ENCODE results near the gene NCK2.

NCK2 gene

GRCh38 chr2:105840933-105841332 is 96.2 kb downstream of the NCK2 start:
- FAIRE-seq (peak; percentile 26), DNase-seq (ENCODE audit: insufficient read length, low spot score) (no peak)

DNA sequence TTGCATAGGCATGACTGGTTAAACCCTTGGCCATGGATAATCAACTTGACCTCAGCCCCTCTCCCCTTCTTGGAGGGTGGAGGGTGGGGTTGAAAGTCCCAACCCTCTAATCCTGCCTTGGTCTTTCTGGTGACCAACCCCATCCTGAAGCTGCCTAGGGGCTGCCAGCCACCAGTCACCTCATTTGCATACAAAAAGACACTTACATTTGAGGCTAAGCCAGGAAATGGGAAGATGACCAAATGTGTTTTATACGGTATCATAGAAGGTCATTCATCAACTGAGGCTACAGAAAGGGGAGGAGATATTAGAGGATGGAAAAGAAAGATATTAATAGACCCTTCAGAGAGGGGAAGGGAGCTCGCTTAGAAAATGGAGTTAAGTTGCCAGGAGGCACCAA is 96.8 kb downstream of the NCK2 start:
- peak; percentile 11 for FAIRE-seq
- no peak for DNase-seq (ENCODE audit: insufficient read length, low spot score)

DNA sequence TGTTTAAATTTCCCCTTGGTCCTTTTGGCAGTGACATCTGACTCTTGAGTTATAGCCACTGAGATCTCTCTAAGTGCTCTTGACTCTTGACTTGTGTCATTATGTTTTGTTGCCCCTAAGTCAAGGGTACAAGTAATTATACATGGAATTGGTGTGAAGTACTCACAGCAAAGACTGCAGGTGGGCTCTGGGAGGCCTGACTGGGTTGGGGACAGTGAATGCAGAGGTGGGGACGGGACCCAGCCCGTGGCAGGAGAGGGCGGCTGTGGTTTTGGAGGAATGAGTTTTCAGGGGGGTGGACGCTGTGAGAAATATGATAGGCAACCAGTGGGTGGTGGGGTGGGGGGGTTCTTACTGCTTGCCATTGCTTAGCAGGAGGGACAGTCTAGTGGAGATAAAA is 97.8 kb downstream of the NCK2 start:
- FAIRE-seq (no peak), DNase-seq (ENCODE audit: insufficient read length, low spot score) (no peak)

DNA sequence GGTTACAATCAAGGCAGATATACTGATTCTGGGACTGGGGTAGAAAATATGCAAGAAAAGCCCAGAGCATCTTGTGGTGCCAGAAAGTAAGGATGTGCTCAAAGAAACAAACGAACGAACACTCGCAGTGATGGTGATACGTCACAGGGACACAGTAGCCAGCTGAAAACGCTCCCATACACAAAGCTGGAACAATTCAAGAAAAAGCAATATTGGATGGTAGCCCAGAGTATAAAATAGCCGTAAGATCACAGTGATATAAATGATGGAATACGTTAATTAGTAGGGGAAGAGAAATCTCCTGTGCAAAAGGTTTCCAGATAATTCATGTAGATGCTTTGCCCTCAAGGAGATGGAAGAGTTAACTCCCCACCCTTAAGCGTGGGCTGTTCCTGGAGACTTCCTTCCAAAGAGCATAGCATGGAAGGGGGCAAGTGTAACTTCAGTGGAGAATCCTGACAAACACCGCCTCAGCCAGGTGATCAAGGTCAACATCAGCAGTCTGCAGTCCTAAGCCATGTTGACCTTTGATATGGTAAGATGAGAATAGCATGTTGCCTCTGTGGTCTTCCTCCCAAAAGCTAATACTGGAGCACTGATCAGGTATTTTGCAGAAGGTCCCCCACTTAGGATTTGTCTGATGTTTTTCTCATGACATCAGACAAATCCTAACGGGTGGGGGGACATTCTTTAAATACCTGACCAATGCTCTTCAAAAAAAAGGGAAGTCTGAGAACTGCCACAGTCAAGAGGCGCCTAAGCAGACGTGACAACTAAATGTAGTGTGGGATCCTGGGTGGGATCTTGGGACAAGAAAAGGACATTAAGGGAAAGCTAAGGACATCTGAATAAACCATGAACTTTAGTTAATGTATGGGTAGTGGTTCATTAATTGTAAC is 99.0 kb downstream of the NCK2 start:
- FAIRE-seq (no peak), DNase-seq (ENCODE audit: insufficient read length, low spot score) (no peak)

GRCh38 chr2:105845976-105846375 is 101.3 kb downstream of the NCK2 start:
- FAIRE-seq = no peak
- DNase-seq (ENCODE audit: insufficient read length, low spot score) = no peak

GRCh38 chr2:105847056-105847455 is 102.3 kb downstream of the NCK2 start:
- no peak for FAIRE-seq
- DNase-seq (ENCODE audit: insufficient read length, low spot score) = no peak

DNA sequence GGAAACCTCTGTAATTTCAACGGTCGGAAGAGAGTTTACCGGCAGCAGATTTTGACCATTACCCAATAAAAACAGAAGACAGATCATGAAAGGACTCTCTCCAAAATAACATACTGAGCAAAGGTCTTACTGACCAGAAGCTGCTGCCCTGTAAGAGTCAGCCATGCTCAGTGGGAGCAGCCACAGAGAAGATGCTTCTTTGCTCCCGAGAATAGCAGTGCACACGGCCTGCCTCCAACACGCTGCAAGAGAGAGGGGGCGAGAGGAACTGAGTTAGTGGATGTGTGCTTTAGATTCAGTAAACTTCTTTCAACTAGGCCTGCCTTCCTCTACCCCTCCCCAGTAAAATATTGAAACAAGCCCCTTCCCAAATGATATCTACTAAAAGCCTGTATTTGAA is 103.7 kb downstream of the NCK2 start:
- no peak for FAIRE-seq
- DNase-seq (ENCODE audit: insufficient read length, low spot score) = no peak

DNA sequence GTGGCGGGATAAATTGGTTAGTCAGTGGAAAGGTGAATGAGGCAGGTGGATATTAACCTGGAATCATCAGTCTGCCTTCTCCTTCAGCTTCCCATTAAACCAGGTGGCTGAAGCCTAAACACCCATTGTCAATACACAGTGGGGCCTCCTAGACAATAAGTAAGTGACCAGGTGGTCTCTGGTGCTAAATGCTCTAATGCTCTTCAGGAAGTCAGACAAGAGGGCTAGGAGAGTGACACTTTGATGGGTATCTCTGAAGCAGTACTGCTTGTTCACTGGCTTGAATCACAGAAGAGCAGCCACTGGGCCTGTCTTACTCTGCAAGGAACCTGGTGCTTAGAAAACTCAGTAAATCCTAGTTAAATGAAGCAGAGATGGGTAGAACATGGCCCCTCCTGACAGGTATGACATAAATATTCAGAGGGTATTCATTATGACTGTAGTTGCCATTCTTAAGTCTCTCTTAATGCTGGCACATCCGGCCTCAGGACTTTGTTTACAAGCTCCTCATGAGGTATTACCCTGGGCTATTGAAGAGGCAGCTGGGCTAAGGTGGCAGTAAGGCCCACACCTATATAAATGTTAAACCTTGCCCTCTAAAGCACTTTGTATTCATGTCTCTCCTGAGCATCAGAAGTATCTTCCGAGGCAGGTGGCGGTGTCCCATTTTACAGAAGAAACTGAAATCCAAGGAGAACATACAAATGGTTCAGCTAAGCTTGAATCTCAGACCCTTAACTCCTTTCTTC is 104.9 kb downstream of the NCK2 start:
- no peak for DNase-seq (ENCODE audit: insufficient read length, low spot score)
- no peak for FAIRE-seq

- FAIRE-seq (no peak), DNase-seq (ENCODE audit: insufficient read length, low spot score) (no peak)
Measured at GRCh38 chr2:105852066-105852465, 107.4 kb downstream of the NCK2 start.

GRCh38 chr2:105853354-105854088 is 108.8 kb downstream of the NCK2 start:
- DNase-seq (ENCODE audit: insufficient read length, low spot score) = no peak
- no peak for FAIRE-seq

DNA sequence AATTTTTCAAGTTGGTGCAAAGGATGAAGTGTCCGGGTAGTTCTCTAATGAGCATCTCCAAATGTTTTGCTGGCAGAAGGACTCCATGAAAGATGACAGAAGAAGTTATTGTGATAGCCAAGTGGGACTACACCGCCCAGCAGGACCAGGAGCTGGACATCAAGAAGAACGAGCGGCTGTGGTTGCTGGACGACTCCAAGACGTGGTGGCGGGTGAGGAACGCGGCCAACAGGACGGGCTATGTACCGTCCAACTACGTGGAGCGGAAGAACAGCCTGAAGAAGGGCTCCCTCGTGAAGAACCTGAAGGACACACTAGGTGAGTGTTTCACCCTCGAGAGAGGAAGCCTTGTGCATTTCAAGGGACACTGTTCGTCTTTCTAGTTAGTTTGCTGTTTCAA is 110.3 kb downstream of the NCK2 start:
- no peak for DNase-seq (ENCODE audit: insufficient read length, low spot score)
- FAIRE-seq = no peak

DNA sequence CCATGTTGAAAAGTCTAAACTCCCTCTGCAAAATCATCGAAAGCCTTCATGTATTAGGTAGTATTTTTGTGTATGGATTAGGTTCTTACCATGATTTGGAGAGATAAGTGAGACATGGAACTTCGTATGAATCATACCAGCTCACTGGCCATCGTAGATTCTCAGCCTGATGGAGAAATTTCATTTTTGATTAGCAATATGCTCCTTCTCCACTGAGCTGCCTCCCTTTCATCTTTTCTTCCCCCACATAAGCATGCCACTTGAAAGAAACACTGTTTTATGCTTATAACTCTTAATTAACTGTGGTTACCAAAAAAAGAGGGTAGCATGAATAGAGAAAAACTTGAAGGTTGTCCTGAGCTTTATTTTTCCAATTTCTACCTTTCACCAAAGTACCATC is 111.9 kb downstream of the NCK2 start:
- DNase-seq (ENCODE audit: insufficient read length, low spot score) (no peak), FAIRE-seq (no peak)

GRCh38 chr2:105857076-105857740 is 112.5 kb downstream of the NCK2 start:
- FAIRE-seq = no peak
- no peak for DNase-seq (ENCODE audit: insufficient read length, low spot score)

GRCh38 chr2:105858868-105859693 is 114.4 kb downstream of the NCK2 start:
- DNase-seq (ENCODE audit: insufficient read length, low spot score) (no peak), FAIRE-seq (peak; percentile 47)

- FAIRE-seq (no peak), DNase-seq (ENCODE audit: insufficient read length, low spot score) (no peak)
Measured at GRCh38 chr2:105859694-105859951, 114.9 kb downstream of the NCK2 start.

DNA sequence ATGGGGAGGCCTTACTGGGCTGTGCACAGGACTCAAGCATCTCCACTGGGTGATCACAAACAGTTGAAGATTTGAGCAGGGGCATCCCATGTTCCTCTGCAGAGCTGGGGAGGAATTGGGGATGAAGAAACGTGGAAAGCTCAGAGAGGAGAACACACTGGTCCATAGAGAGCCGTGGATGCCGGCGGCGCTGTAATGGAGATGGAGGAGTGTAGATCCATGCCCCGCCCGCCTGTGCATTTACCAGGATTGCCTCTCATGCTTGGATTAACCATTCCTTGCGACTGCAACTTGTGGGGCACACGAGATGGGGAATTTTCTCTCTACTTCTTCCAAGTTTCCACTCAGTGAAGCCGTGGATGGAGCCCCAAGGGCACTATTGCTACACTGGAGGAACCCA is 115.9 kb downstream of the NCK2 start:
- FAIRE-seq (no peak), DNase-seq (ENCODE audit: insufficient read length, low spot score) (no peak)

DNA sequence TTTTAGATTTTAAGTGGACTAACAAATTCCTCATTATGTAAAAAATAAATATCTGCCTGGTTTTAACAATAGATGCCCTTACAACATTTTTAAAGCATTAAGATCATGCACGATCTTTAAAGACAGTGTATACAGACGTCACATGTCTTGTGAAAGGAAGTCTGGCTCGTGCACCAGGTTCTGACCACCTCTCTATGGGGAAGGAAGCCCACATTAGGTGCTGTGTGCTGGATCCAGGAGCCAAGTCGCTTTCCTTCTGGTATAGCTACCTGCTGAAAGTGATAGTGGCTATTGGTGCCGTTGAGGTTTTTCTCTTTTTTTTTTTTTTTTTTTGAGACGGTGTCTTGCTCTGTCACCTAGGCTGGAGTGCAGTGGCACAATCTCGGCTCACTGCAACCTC is 116.5 kb downstream of the NCK2 start:
- FAIRE-seq (no peak), DNase-seq (ENCODE audit: insufficient read length, low spot score) (no peak)

DNA sequence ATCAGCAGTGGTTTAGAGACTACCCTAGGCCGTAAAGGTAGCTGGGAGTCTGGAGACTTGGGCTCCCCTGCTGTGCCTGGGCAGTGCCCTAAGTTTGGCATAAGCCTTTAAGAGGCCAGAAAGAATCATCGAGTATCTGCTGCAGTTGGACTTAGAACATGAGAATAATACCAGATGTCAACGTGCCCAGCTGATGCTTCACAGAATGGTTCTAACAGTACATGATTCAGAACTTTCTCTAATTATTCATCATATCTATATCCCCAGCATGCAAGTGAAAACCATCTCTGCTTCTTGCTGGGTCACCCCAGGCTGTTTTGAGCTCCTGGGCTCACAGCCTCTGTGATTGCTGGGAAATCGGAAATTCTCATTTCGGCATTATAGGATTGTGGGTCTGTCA is 118.1 kb downstream of the NCK2 start:
- DNase-seq (ENCODE audit: insufficient read length, low spot score) = no peak
- no peak for FAIRE-seq

DNA sequence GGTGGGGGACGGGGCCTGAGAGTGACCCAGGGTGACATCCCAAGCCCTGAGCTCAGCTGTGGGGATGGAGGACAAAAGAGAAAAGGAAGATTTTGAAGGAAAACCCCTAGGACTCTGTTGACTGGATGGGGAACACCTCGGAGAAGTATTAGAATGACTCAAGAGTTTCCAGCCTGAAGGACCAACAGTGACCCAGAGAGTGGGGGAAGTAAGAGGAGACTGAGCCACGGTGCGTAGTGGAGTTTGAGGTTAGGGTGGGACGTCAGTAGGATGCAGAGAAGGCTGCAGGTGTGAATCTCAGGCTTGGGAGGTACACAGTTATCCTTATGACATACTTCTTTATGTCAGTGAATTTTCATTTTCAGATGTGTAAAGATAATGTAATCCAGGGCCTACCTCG is 119.5 kb downstream of the NCK2 start:
- DNase-seq (ENCODE audit: insufficient read length, low spot score) = no peak
- FAIRE-seq = no peak

DNA sequence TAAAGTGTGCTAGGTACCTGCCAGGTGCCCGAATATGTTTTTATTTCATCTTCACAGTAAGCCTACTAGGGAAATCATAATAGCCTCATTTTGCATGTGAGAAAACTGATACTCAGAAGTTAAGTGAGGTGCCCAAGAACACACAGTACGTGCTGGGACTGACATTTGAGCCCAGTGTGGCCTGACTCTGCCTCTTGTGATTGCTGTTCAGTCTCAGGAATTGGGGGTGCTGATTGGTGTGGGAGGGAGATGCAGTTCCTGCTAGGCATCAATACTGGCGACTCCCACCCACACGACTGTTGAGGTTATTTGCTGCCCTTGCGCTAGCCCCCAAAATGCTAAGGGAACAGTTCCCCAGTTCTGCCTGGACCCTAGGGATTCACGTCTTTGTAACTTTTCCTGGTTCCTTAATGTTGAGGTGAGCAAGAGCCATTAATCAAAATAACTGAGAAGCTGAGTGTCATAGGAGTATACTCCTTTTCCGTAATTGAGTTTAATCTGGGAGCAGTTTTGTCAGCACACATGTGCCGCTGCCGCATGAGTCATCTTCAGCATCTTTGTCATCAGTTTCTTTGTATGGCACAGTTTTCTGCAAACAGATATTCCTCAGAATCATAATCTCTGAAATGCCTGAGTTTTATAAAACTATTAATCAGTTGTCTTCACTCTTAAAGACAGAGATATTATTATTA is 120.7 kb downstream of the NCK2 start:
- no peak for DNase-seq (ENCODE audit: insufficient read length, low spot score)
- FAIRE-seq = peak; percentile 23

Data from GM19239 (cell line).